Natural killer cell treated with Interleukin-12 subunit alpha and Interleukin-12 subunit beta and Interleukin-15 and Interleukin-18, amount 100 ng/mL, for 72 hours (primary cell): ENCODE data around the gene CLRN2. TPM values are rescaled to one million over a fixed set of nuclear protein-coding genes. Genes with fewer than 3 reads are reported as not detected.

Experiments used
- ATAC-seq, 2 donors: fragments of 150-1000 bp; cut with Tn5 transposase in 1 of 2; sonication (Bioruptor Pico), chemical (Tn5 transposase) in 1 of 2; 2 replicates each; pipeline ENCODE4 v1.10.0; 2021
- DNase-seq: peaks from one replicate; pipeline ENCODE4 v3.0.0; 2022; ENCODE audit warnings: low spot score
- H3K27ac Mint-ChIP-seq, 2 donors: 1 replicate in 1 of 2; 2 replicates in 1 of 2; pipeline ENCODE4 v1.8.0; 2022; ENCODE audit warnings: mixed read lengths in 2 of 2, mild to moderate bottlenecking in 1 of 2, moderate library complexity in 1 of 2
- H3K27me3 Mint-ChIP-seq, 2 donors: 1 replicate in 1 of 2; 2 replicates in 1 of 2; pipeline ENCODE4 v1.8.0; 2022; ENCODE audit warnings: mixed read lengths in 2 of 2
- H3K36me3 Mint-ChIP-seq: one replicate; pipeline ENCODE4 v1.8.0; 2022; ENCODE audit warnings: mixed read lengths
- H3K4me1 Mint-ChIP-seq, 2 donors: 1 replicate in 1 of 2; 2 replicates in 1 of 2; pipeline ENCODE4 v1.8.0; 2022; ENCODE audit warnings: low read depth in 2 of 2, mixed read lengths in 2 of 2, mild to moderate bottlenecking in 1 of 2
- H3K4me3 Mint-ChIP-seq: one replicate; pipeline ENCODE4 v1.8.0; 2022; ENCODE audit warnings: mixed read lengths
- H3K9me3 Mint-ChIP-seq: 2 replicates; pipeline ENCODE4 v1.8.0; 2022; ENCODE audit warnings: mixed read lengths
- total RNA-seq, 2 donors: library from RNA; stranded (reverse); gene quantifications; one replicate each; pipeline ENCODE4 v1.2.3, GENCODE V29; 2022

CLRN2 gene, protein sequence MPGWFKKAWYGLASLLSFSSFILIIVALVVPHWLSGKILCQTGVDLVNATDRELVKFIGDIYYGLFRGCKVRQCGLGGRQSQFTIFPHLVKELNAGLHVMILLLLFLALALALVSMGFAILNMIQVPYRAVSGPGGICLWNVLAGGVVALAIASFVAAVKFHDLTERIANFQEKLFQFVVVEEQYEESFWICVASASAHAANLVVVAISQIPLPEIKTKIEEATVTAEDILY
- not detected for total RNA-seq

- Mint-ChIP-seq H3K9me3 (no peaks in the 10 kb centered on the region), H3K4me3 (no peak within 1 kb of the TSS), H3K36me3 (no peaks in the 10 kb centered on the region), H3K4me1 (peaks cover 16 to 28% of the 10 kb centered on the region in 2 donors), H3K27ac (no peak within 1 kb of the TSS), H3K27me3 (peaks cover 18 to 32% of the 10 kb centered on the region in 2 donors)
- DNase-seq (no peak), ATAC-seq (no peak)
These were observed at the start of gene CLRN2 for GRCh38 chr4:17514865-17515264. Gene CLRN2, plus strand, starts transcription at chr4:17515165. Its CDS starts 102 bp downstream, at chr4:17515267.

DNA sequence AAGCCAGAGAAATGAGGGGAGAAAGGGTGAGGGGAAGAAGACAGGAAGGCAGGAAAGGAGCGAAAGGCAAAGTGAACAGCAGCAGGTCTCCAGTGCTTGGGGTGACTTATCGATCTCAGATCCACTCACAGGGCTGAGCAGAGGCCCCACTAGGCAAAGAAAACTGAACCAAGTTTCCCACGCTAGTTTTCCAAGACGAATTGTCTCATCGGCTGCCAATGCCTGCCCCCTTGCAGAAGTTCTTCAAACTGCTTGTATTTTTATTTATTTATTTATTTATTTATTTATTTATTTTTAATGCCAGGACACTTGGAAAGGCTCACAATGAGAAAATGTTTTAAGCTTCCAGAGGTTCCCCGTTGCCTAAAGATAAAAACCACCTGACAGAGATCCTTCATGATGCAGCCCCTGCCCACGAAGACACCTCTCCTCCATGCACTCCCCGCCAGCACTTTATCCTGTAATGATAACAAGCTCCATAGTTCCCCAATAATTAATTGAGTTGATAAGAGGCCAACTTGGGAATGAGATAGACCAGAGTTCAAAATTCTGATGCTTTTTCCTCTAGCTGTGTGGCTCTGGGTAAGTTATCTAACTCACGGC lies 46.2 kb upstream of the CLRN2 start:
- Mint-ChIP-seq H3K27me3 (no peaks in the 10 kb centered on the region), H3K27ac (no peak overlapping the region), H3K36me3 (no peaks in the 10 kb centered on the region), H3K4me3 (no peak overlapping the region), H3K4me1 (no peaks in the 10 kb centered on the region), H3K9me3 (no peaks in the 10 kb centered on the region)
- DNase-seq (no peak), ATAC-seq (no peak)

DNA sequence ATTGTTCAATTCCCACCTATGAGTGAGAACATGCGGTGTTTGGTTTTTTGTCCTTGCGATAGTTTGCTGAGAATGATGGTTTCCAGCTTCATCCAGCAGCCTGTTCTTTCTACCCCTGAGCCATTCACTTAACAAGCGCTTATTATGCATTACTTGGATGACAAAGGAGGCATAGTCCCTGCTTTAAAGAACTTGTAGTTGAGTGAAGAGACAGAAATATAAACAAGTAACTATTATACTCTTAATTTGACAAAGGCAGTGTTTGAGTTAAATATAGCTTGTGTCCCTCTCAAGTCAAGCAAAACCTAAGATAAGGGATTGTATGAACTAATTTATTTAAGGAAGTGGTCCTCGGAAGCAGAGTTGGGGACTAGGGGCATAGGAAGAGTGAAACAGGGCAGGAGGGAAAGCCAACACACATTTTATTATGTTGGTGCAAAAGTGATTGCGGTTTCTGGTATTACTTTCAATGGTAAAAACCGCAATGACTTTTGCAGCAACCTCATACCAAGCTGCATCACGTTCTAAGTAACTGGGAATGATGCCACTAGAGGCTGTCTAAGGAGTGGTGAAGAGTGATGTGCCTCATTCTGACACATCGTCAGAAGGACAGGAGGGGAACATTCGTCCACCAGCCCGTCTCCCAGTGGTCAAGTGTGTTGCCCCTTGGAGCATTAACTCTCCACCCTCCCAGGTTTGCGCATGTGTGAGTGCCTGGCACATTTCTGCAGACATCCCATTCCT lies 44.9 kb upstream of the CLRN2 start:
- H3K36me3 Mint-ChIP-seq: no peaks in the 10 kb centered on the region
- no peaks in the 10 kb centered on the region for H3K9me3 Mint-ChIP-seq
- no peaks in the 10 kb centered on the region for H3K4me1 Mint-ChIP-seq
- no peaks in the 10 kb centered on the region for H3K27me3 Mint-ChIP-seq
- ATAC-seq: no peak
- no peak overlapping the region for H3K27ac Mint-ChIP-seq
- H3K4me3 Mint-ChIP-seq: no peak overlapping the region
- no peak for DNase-seq

DNA sequence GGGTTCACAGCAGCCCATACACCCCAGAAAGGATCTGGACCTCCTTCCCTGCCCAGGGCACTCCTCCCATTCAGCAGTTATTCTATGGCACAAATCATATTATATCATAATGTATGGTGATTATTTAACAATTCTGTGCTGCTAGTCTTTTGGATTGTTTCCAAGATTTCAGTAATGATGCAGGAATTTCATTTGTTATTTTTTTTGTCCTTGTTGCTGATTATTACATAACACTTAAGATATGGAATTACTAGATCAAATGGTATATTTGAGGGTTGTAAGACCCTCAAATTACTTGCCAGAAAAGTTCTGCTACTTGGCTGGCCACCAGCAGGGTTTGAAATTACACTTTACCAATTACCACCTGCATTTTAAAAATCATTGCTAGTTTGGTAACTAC lies 39.5 kb upstream of the CLRN2 start:
- no peaks in the 10 kb centered on the region for H3K36me3 Mint-ChIP-seq
- no peak overlapping the region for H3K4me3 Mint-ChIP-seq
- no peaks in the 10 kb centered on the region for H3K27me3 Mint-ChIP-seq
- DNase-seq (no peak), ATAC-seq (no peak)
- H3K9me3 Mint-ChIP-seq: no peaks in the 10 kb centered on the region
- no peak overlapping the region for H3K27ac Mint-ChIP-seq
- H3K4me1 Mint-ChIP-seq: peaks cover 0 to 4% of the 10 kb centered on the region in 2 donors

- no peak for ATAC-seq
- no peaks in the 10 kb centered on the region for H3K36me3 Mint-ChIP-seq
- H3K27me3 Mint-ChIP-seq: no peaks in the 10 kb centered on the region
- no peak overlapping the region for H3K27ac Mint-ChIP-seq
- no peak overlapping the region for H3K4me3 Mint-ChIP-seq
- no peak for DNase-seq
- H3K4me1 Mint-ChIP-seq: peaks cover 0 to 4% of the 10 kb centered on the region in 2 donors
- no peaks in the 10 kb centered on the region for H3K9me3 Mint-ChIP-seq
These were observed 38.1 kb upstream of the CLRN2 start for GRCh38 chr4:17476853-17477252.

GRCh38 chr4:17477774-17478472 lies 37.0 kb upstream of the CLRN2 start:
- Mint-ChIP-seq H3K4me1 (peaks cover 0 to 4% of the 10 kb centered on the region in 2 donors), H3K36me3 (no peaks in the 10 kb centered on the region), H3K9me3 (no peaks in the 10 kb centered on the region), H3K4me3 (no peak overlapping the region), H3K27ac (no peak overlapping the region), H3K27me3 (no peaks in the 10 kb centered on the region)
- DNase-seq (no peak), ATAC-seq (no peak)

DNA sequence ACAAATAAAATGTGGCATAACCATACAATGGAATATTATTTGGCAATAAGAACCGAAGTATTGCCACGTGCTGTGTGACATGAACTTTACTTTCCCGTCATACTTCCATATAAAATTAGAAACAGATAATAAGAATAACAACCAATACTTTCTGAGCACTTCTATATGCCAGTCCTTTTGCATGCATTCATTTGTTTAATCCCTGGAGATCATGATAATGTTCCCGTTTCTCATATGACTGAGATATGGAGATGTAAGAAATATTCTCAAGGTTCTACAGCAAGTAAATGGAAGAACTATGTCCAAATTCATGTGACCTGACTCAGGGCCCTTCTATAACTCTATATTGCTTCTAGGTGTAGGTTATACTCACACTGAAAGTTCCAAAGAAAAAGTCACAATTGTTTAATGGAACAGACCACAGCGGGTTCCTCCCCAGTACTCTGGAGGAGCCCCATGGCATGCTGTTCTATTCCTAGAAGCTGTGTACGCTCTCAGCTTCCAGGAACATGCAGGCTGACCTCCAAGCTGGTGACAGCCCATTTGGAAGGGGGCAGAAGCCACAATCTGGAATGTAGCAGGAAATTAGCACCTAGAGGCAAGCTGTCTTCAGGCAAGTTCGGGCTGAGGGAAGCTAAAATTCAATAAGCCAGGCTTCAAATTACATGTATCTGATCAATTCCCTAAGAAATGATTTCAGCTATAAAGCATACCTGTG lies 34.6 kb upstream of the CLRN2 start:
- Mint-ChIP-seq H3K4me1 (peaks cover 0 to 4% of the 10 kb centered on the region in 2 donors), H3K4me3 (no peak overlapping the region), H3K36me3 (peaks cover 4% of the 10 kb centered on the region), H3K9me3 (no peaks in the 10 kb centered on the region), H3K27me3 (no peaks in the 10 kb centered on the region), H3K27ac (no peak overlapping the region)
- DNase-seq (no peak), ATAC-seq (no peak)

DNA sequence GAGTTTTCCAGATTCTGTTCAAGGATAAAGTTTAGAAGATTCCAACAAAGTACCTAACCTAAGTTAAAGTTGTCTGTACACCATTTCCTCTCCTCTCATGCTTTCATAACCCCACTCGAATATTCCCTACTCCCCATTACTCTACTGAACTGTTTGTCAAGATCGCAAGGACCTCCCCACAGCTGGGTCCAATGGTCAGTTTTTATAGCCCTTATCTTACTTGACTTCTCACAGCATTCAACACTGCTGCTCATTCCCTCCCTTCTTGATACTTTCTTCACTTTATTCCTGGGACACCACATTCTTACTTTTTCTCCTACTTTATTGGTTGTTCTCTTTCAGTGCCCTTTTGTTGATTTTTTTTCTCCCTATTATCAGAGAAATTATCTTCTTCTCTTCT lies 34.0 kb upstream of the CLRN2 start:
- H3K4me1 Mint-ChIP-seq: peaks cover 0 to 4% of the 10 kb centered on the region in 2 donors
- no peaks in the 10 kb centered on the region for H3K27me3 Mint-ChIP-seq
- no peaks in the 10 kb centered on the region for H3K9me3 Mint-ChIP-seq
- ATAC-seq (no peak), DNase-seq (no peak)
- no peak overlapping the region for H3K27ac Mint-ChIP-seq
- H3K4me3 Mint-ChIP-seq: no peak overlapping the region
- H3K36me3 Mint-ChIP-seq: peaks cover 4% of the 10 kb centered on the region

GRCh38 chr4:17482716-17483115 lies 32.2 kb upstream of the CLRN2 start:
- Mint-ChIP-seq H3K36me3 (peaks cover 10% of the 10 kb centered on the region), H3K27me3 (no peaks in the 10 kb centered on the region), H3K27ac (no peak overlapping the region), H3K4me3 (no peak overlapping the region), H3K9me3 (no peaks in the 10 kb centered on the region), H3K4me1 (no peaks in the 10 kb centered on the region)
- ATAC-seq (no peak), DNase-seq (no peak)

DNA sequence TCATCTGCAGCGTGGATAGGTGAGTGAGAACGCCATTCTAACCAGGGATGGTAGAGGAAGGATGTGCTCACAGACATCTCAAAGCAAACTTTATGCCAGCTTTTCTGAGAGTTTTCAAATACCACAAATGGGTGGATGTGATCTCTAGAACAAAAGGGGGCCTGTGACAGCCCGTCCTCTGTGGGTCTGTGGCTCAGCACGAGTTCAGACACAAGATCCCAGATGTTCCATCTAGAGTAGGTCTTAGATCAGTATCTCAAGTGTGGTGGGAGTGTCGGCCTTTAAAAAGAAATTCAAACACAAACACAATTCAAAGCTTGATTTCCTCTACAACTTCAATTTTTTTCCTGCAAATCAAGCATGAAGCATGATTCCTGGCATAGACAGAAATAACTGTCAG lies 25.8 kb upstream of the CLRN2 start:
- DNase-seq: no peak
- ATAC-seq: no peak
- H3K36me3 Mint-ChIP-seq: peaks cover 10% of the 10 kb centered on the region
- H3K27me3 Mint-ChIP-seq: no peaks in the 10 kb centered on the region
- no peak overlapping the region for H3K27ac Mint-ChIP-seq
- H3K4me1 Mint-ChIP-seq: no peaks in the 10 kb centered on the region
- H3K4me3 Mint-ChIP-seq: no peak overlapping the region
- H3K9me3 Mint-ChIP-seq: no peaks in the 10 kb centered on the region

DNA sequence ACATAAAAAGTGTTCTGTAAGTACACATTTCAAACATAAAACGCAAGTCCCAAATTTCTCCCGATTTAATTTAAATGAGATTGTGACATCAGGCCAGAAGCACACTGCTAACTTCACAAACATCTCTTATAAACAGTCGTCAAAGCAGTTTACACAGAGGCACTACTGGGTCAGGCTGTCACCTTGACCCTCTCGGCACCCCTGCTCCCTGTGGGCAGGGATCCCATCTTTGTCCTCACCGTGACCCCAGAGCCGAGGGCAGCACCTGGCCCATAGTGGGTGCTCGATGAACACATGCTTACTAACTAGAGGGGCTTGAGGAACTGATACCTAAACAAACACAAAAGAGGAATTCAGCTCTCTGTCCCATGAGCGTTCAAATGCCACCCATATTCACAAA lies 25.2 kb upstream of the CLRN2 start:
- DNase-seq (no peak), ATAC-seq (no peak)
- Mint-ChIP-seq H3K4me1 (peaks cover 0 to 4% of the 10 kb centered on the region in 2 donors), H3K36me3 (peaks cover 10% of the 10 kb centered on the region), H3K4me3 (no peak overlapping the region), H3K9me3 (no peaks in the 10 kb centered on the region), H3K27me3 (no peaks in the 10 kb centered on the region), H3K27ac (no peak overlapping the region)

GRCh38 chr4:17490575-17491059 lies 24.3 kb upstream of the CLRN2 start:
- H3K36me3 Mint-ChIP-seq: peaks cover 6% of the 10 kb centered on the region
- DNase-seq: no peak
- H3K4me3 Mint-ChIP-seq: no peak overlapping the region
- ATAC-seq: no peak
- H3K27me3 Mint-ChIP-seq: no peaks in the 10 kb centered on the region
- no peaks in the 10 kb centered on the region for H3K9me3 Mint-ChIP-seq
- no peak overlapping the region for H3K27ac Mint-ChIP-seq
- H3K4me1 Mint-ChIP-seq: peaks cover 0 to 4% of the 10 kb centered on the region in 2 donors

GRCh38 chr4:17491196-17491595 lies 23.8 kb upstream of the CLRN2 start:
- DNase-seq: no peak
- peaks cover 5% of the 10 kb centered on the region for H3K36me3 Mint-ChIP-seq
- peaks cover 0 to 4% of the 10 kb centered on the region in 2 donors for H3K4me1 Mint-ChIP-seq
- H3K27ac Mint-ChIP-seq: no peak overlapping the region
- H3K27me3 Mint-ChIP-seq: no peaks in the 10 kb centered on the region
- H3K4me3 Mint-ChIP-seq: no peak overlapping the region
- no peak for ATAC-seq
- H3K9me3 Mint-ChIP-seq: no peaks in the 10 kb centered on the region
